Measurements from ENCODE around the gene SLC52A3.

Gene SLC52A3

GRCh38 chr20:722822-723644 lies 45.3 kb downstream of the SLC52A3 start:
- Histone ChIP-seq H3K27ac (replicated peaks; ENCODE audit: low read length) (no peak overlapping the region), H3K4me2 (ENCODE audit: insufficient read depth, low read length, poor library complexity, severe bottlenecking) (no peak overlapping the region), H3K27me3 (ENCODE audit: control insufficient read depth in 3 of 3, insufficient read depth in 3 of 3, low read depth in 1 of 3, low read length in 3 of 3) (peaks cover 0 to 78% (median 14%) of the 10 kb centered on the region in 3 experiments), H3K9ac (ENCODE audit: low read depth, low read length, poor library complexity) (no peak overlapping the region), H3K4me3 (ENCODE audit: low read length in 2 of 2) (peak overlapping the region in 1 of 2 donors; percentile 42), H4K91ac (ENCODE audit: low read depth, low read length, poor library complexity) (peak overlapping the region; percentile 9), H2AK5ac (ENCODE audit: low read depth, low read length) (peak overlapping the region; percentile 53), H2BK120ac (ENCODE audit: low read depth, low read length) (no peak overlapping the region), H2BK5ac (ENCODE audit: low read length) (no peak overlapping the region), H3K9me3 (replicated peaks in 1 of 2; ENCODE audit: control insufficient read depth in 2 of 2, insufficient read depth in 1 of 2, low read depth in 1 of 2, low read length in 2 of 2) (no peaks in the 10 kb centered on the region), H4K8ac (ENCODE audit: low read depth, low read length) (no peak overlapping the region), H3K23ac (ENCODE audit: low read depth, low read length, poor library complexity) (no peak overlapping the region), H3K79me1 (ENCODE audit: low read depth, low read length) (no peaks in the 10 kb centered on the region), H3K14ac (ENCODE audit: low read length) (peak overlapping the region; percentile 11), H2BK12ac (ENCODE audit: low read length) (no peak overlapping the region), H3K18ac (ENCODE audit: low read length) (peak overlapping the region; percentile 7), H2AFZ (ENCODE audit: low read length) (no peak overlapping the region), H3K36me3 (replicated peaks in 1 of 2; ENCODE audit: control insufficient read depth in 2 of 2, insufficient read depth in 2 of 2, low read length in 2 of 2) (no peaks in the 10 kb centered on the region), H3K4ac (ENCODE audit: low read length) (no peak overlapping the region), H2BK15ac (ENCODE audit: low read length) (no peak overlapping the region), H3K4me1 (ENCODE audit: control insufficient read depth in 2 of 2, insufficient read depth in 1 of 2, low read depth in 1 of 2, low read length in 2 of 2) (peaks cover 0 to 7% of the 10 kb centered on the region in 2 donors)
- no peak for DNase-seq (ENCODE audit: low spot score)
- WGBS, 2 donors (ENCODE audit: extremely low coverage in 2 of 2, insufficient read length in 2 of 2, insufficient replicate concordance in 1 of 2) = 100% methylated on average over 2 of the region's 11 CpGs

DNA sequence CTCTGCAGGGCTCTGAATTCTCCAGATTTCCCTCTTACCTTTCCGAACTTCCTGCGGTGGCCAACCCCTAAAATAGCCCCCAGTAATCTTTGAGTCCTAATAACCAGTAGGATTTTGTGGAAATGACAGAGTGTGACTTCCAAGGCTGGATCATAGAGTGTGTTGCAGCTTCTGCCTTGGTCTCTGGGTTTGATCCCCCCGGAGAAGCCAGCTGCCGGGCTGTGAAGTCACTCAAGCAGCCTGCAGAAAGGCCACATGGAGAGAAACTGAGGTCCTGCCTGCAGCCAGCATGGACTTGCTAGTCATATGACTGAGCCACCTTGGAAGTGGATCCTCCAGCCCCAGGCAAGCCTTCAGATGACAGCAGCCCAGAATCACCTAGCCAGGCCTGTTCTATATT lies 46.4 kb downstream of the SLC52A3 start:
- Histone ChIP-seq H3K23ac (ENCODE audit: low read depth, low read length, poor library complexity) (no peak overlapping the region), H2BK15ac (ENCODE audit: low read length) (no peak overlapping the region), H3K79me1 (ENCODE audit: low read depth, low read length) (no peaks in the 10 kb centered on the region), H3K4me3 (ENCODE audit: low read length in 2 of 2) (no peak overlapping the region), H3K27ac (replicated peaks; ENCODE audit: low read length) (no peak overlapping the region), H3K18ac (ENCODE audit: low read length) (no peak overlapping the region), H3K4ac (ENCODE audit: low read length) (no peak overlapping the region), H3K27me3 (ENCODE audit: control insufficient read depth in 3 of 3, insufficient read depth in 3 of 3, low read depth in 1 of 3, low read length in 3 of 3) (peaks cover 0 to 70% (median 9%) of the 10 kb centered on the region in 3 experiments), H3K36me3 (replicated peaks in 1 of 2; ENCODE audit: control insufficient read depth in 2 of 2, insufficient read depth in 2 of 2, low read length in 2 of 2) (no peaks in the 10 kb centered on the region), H3K14ac (ENCODE audit: low read length) (no peak overlapping the region), H3K9me3 (replicated peaks in 1 of 2; ENCODE audit: control insufficient read depth in 2 of 2, insufficient read depth in 1 of 2, low read depth in 1 of 2, low read length in 2 of 2) (no peaks in the 10 kb centered on the region), H2BK5ac (ENCODE audit: low read length) (no peak overlapping the region), H4K8ac (ENCODE audit: low read depth, low read length) (no peak overlapping the region), H2AFZ (ENCODE audit: low read length) (no peak overlapping the region), H3K9ac (ENCODE audit: low read depth, low read length, poor library complexity) (no peak overlapping the region), H2BK120ac (ENCODE audit: low read depth, low read length) (no peak overlapping the region), H4K91ac (ENCODE audit: low read depth, low read length, poor library complexity) (no peak overlapping the region), H2BK12ac (ENCODE audit: low read length) (no peak overlapping the region), H3K4me2 (ENCODE audit: insufficient read depth, low read length, poor library complexity, severe bottlenecking) (no peak overlapping the region), H2AK5ac (ENCODE audit: low read depth, low read length) (no peak overlapping the region), H3K4me1 (ENCODE audit: control insufficient read depth in 2 of 2, insufficient read depth in 1 of 2, low read depth in 1 of 2, low read length in 2 of 2) (peaks cover 0 to 7% of the 10 kb centered on the region in 2 donors)
- no peak for DNase-seq (ENCODE audit: low spot score)
- WGBS, 2 donors (ENCODE audit: extremely low coverage in 2 of 2, insufficient read length in 2 of 2, insufficient replicate concordance in 1 of 2) = no CpG with 5 or more reads among the region's 4 CpGs

GRCh38 chr20:719816-720215 lies 48.5 kb downstream of the SLC52A3 start:
- Histone ChIP-seq H4K91ac (ENCODE audit: low read depth, low read length, poor library complexity) (no peak overlapping the region), H2BK12ac (ENCODE audit: low read length) (no peak overlapping the region), H3K79me1 (ENCODE audit: low read depth, low read length) (peaks cover 1% of the 10 kb centered on the region), H4K8ac (ENCODE audit: low read depth, low read length) (no peak overlapping the region), H2AFZ (ENCODE audit: low read length) (peak overlapping the region; percentile 9), H2BK120ac (ENCODE audit: low read depth, low read length) (no peak overlapping the region), H3K4me1 (ENCODE audit: control insufficient read depth in 2 of 2, insufficient read depth in 1 of 2, low read depth in 1 of 2, low read length in 2 of 2) (peaks cover 0 to 7% of the 10 kb centered on the region in 2 donors), H3K14ac (ENCODE audit: low read length) (no peak overlapping the region), H3K18ac (ENCODE audit: low read length) (no peak overlapping the region), H2AK5ac (ENCODE audit: low read depth, low read length) (no peak overlapping the region), H3K23ac (ENCODE audit: low read depth, low read length, poor library complexity) (no peak overlapping the region), H3K27ac (replicated peaks; ENCODE audit: low read length) (no peak overlapping the region), H3K27me3 (ENCODE audit: control insufficient read depth in 3 of 3, insufficient read depth in 3 of 3, low read depth in 1 of 3, low read length in 3 of 3) (peaks cover 0 to 53% (median 3%) of the 10 kb centered on the region in 3 experiments), H2BK15ac (ENCODE audit: low read length) (no peak overlapping the region), H3K4me3 (ENCODE audit: low read length in 2 of 2) (no peak overlapping the region), H3K4ac (ENCODE audit: low read length) (no peak overlapping the region), H2BK5ac (ENCODE audit: low read length) (no peak overlapping the region), H3K9ac (ENCODE audit: low read depth, low read length, poor library complexity) (no peak overlapping the region), H3K4me2 (ENCODE audit: insufficient read depth, low read length, poor library complexity, severe bottlenecking) (no peak overlapping the region), H3K9me3 (replicated peaks in 1 of 2; ENCODE audit: control insufficient read depth in 2 of 2, insufficient read depth in 1 of 2, low read depth in 1 of 2, low read length in 2 of 2) (no peaks in the 10 kb centered on the region), H3K36me3 (replicated peaks in 1 of 2; ENCODE audit: control insufficient read depth in 2 of 2, insufficient read depth in 2 of 2, low read length in 2 of 2) (no peaks in the 10 kb centered on the region)
- no peak for DNase-seq (ENCODE audit: low spot score)
- no CpG with 5 or more reads among the region's 11 CpGs for WGBS, 2 donors (ENCODE audit: extremely low coverage in 2 of 2, insufficient read length in 2 of 2, insufficient replicate concordance in 1 of 2)

GRCh38 chr20:719068-719467 lies 49.2 kb downstream of the SLC52A3 start:
- H3K23ac ChIP-seq (ENCODE audit: low read depth, low read length, poor library complexity) = no peak overlapping the region
- H3K14ac ChIP-seq (ENCODE audit: low read length) = peak overlapping the region; percentile 63
- no peak overlapping the region for H4K91ac ChIP-seq (ENCODE audit: low read depth, low read length, poor library complexity)
- H2AK5ac ChIP-seq (ENCODE audit: low read depth, low read length) = peak overlapping the region; percentile 20
- no peak overlapping the region for H2BK12ac ChIP-seq (ENCODE audit: low read length)
- peak overlapping the region; percentile 15 for H3K18ac ChIP-seq (ENCODE audit: low read length)
- no peak for DNase-seq (ENCODE audit: low spot score)
- no peak overlapping the region for H3K4me2 ChIP-seq (ENCODE audit: insufficient read depth, low read length, poor library complexity, severe bottlenecking)
- no peak overlapping the region for H3K4ac ChIP-seq (ENCODE audit: low read length)
- no peak overlapping the region for H3K27ac ChIP-seq (replicated peaks; ENCODE audit: low read length)
- no peak overlapping the region for H2BK5ac ChIP-seq (ENCODE audit: low read length)
- H3K4me3 ChIP-seq (ENCODE audit: low read length in 2 of 2) = no peak overlapping the region
- peaks cover 1% of the 10 kb centered on the region for H3K79me1 ChIP-seq (ENCODE audit: low read depth, low read length)
- H3K4me1 ChIP-seq (ENCODE audit: control insufficient read depth in 2 of 2, insufficient read depth in 1 of 2, low read depth in 1 of 2, low read length in 2 of 2) = peaks cover 0 to 7% of the 10 kb centered on the region in 2 donors
- peak overlapping the region; percentile 24 for H3K9ac ChIP-seq (ENCODE audit: low read depth, low read length, poor library complexity)
- no peak overlapping the region for H2AFZ ChIP-seq (ENCODE audit: low read length)
- H2BK120ac ChIP-seq (ENCODE audit: low read depth, low read length) = no peak overlapping the region
- WGBS, 2 donors (ENCODE audit: extremely low coverage in 2 of 2, insufficient read length in 2 of 2, insufficient replicate concordance in 1 of 2) = no CpG with 5 or more reads among the region's 5 CpGs
- no peaks in the 10 kb centered on the region for H3K36me3 ChIP-seq (replicated peaks in 1 of 2; ENCODE audit: control insufficient read depth in 2 of 2, insufficient read depth in 2 of 2, low read length in 2 of 2)
- H2BK15ac ChIP-seq (ENCODE audit: low read length) = peak overlapping the region; percentile 80
- H3K27me3 ChIP-seq (ENCODE audit: control insufficient read depth in 3 of 3, insufficient read depth in 3 of 3, low read depth in 1 of 3, low read length in 3 of 3) = peaks cover 0 to 52% (median 3%) of the 10 kb centered on the region in 3 experiments
- no peak overlapping the region for H4K8ac ChIP-seq (ENCODE audit: low read depth, low read length)
- H3K9me3 ChIP-seq (replicated peaks in 1 of 2; ENCODE audit: control insufficient read depth in 2 of 2, insufficient read depth in 1 of 2, low read depth in 1 of 2, low read length in 2 of 2) = no peaks in the 10 kb centered on the region
